Esophagus squamous epithelium (tissue), 4 donors: ENCODE data around the gene FYTTD1.

Experiments
- CTCF ChIP-seq, 6 experiments: fragments of 450-650 bp in 4 of 6; fragments of 200-600 bp in 2 of 6; sonication (generic) in 2 of 6; IDR thresholded peaks; one replicate each; pipeline ENCODE4 v1.5.1; 2016 to 2019; ENCODE audit warnings: antibody characterized with exemption in 6 of 6, mild to moderate bottlenecking in 4 of 6, moderate library complexity in 4 of 6
- POLR2A ChIP-seq, 4 donors: fragments of 450-650 bp; IDR thresholded peaks; one replicate each; pipeline ENCODE4 v1.6.1; 2017; ENCODE audit warnings: antibody characterized with exemption in 4 of 4, mild to moderate bottlenecking in 4 of 4, moderate library complexity in 3 of 4

GRCh38 chr3:197720694-197721093, 29.0 kb upstream of the FYTTD1 start:
- TF ChIP-seq CTCF (IDR thresholded peaks at IDR 0.05) (no peak), POLR2A (IDR thresholded peaks at IDR 0.05) (no peak)
